ENCODE data around the gene MTIF3. TPM values are rescaled to one million over a fixed set of nuclear protein-coding genes. Genes with fewer than 3 reads are reported as not detected.

Gene MTIF3
- total RNA-seq (2014; rRNA removed; shearing (Covaris generic)) = 64.7 and 83.4 TPM in 2 replicates

DNA sequence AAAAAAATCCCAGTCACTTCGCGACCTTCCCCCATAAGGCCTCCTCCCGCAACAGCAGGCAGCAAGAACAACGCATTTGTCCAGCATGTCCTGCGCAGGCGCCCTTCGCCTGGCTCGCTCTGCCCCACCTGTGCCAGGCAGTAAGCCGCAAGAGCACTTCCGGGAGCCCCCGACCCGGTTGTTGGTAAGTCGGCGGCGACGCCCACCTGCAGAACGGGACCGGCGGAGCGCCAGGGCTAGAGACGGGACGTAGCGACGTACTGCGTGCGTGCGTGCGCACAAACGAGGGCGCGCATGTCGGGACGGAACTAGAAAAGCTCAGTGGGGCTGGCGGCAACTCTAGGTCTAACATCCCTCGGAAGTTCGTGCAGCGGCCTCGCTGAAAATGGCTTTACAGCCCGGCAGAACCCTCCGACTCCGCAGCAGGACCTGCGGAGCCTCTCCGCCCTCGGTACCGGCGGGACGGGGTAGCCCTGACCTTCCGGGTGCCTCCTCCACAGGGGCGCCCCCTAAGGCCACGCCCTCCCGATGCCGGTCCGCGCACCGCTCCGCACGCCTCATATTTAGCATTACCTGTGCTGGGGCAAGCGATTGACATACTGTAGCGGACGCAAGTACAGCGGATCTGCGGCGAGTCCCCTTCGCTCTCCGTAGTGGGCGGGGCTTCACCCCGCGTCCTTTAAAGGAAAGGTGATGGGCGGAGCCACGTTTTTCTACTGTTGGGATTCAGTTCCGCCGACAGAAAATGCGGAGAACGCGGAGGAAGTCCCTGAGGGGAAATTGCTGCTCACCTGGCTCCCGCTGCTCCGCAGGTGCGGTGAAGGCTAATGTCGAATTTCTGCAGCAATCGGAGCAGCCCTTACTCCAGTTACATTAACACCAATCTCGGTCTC is at the start of gene MTIF3:
MTIF3 (minus strand) TSS at position 629 of the 893 bp plus-strand sequence. CDS start 10,116 bp downstream, outside the sequence.
- peak; percentile 83 for DNase-seq (ENCODE audit: low read depth)

DNA sequence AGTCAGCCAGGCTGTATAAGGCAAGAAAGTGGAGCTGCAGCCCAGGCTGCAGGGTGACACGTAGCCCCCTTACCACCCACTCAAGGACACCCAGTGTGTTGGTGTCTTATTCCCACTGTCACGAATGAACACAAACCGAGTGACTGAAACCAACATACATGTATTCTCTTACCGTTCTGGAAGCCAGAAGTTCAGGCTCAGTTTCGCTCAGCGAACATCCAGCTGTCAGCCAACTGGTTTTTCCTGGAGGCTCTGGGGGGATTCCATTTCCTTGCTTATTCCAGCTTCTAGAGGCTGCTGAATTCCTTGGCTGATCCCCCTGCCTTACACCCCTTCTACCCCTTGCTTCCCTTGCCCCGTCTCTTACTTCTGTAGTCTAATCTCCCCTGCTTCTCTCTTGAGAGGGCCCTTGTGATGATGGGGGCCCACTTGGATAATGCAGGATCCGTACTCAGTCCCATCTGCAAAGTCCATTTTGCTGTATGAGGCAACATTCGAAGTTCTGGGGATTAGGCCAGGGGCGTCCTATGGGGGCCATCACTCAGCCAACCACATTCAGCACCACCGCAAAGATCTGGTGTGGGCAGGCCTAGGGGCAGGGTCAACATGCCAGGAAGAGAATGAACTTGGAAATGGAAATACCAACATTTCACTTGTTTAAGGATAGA is 47.3 kb upstream of the MTIF3 start:
- no peak for DNase-seq (ENCODE audit: low read depth)

DNA sequence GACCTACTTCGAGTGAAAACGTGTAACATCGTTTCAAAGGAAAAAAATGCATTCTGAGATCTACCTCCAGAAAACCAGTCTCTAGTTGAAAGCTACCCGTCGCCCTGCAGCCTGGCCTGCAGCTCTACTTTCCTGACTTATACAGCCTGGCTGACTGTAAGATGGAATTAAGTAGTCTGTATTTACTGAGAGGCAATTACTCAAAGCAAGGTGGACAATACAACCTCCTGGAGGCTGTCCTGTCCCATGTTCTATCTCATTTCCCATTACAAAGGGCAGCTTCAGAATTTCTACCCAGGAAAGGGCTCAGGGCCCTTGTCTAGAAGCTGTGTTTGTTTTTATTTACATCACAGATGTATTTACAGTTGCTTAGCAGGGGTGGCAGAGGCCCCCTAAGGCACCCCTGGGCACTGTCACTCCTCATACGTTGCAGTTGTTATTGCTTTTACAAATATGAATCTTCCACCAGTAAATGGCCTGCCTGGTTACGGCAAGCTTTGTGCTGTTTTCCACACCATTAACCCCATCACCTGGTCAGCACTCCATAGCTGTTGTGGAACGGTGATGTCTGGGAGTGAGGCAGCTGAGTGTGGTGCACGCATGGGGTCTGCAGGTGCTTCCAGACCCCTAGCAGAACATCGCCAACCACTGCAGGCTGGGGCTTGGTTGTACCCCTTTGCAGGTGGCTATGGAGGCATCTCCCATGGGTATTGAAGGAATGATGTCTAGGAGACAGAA is 46.3 kb upstream of the MTIF3 start:
- no peak for DNase-seq (ENCODE audit: low read depth)

GRCh38 chr13:27496006-27496405 is 45.6 kb upstream of the MTIF3 start:
- DNase-seq (ENCODE audit: low read depth) = no peak

- no peak for DNase-seq (ENCODE audit: low read depth)
These were observed 45.2 kb upstream of the MTIF3 start for GRCh38 chr13:27495551-27495950.

DNA sequence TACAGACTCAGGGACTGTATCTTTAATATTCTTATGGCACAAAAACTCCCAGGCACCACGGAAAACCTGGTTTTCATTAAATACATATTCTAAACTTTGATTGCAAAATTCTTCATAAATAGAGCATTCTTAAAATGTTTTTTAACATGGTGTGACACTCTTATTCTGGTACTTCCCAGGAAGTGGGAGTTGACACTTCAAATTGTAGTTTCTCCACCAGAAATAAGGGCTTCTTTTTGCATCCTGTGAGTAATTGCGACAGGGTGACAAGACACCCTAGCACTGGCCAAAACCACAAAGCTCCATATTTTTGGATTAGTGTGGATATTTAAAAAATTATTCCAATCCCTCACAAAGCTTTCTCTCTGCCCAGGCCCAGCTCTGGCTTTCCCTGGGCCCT is 43.6 kb upstream of the MTIF3 start:
- DNase-seq (ENCODE audit: low read depth) = no peak

DNA sequence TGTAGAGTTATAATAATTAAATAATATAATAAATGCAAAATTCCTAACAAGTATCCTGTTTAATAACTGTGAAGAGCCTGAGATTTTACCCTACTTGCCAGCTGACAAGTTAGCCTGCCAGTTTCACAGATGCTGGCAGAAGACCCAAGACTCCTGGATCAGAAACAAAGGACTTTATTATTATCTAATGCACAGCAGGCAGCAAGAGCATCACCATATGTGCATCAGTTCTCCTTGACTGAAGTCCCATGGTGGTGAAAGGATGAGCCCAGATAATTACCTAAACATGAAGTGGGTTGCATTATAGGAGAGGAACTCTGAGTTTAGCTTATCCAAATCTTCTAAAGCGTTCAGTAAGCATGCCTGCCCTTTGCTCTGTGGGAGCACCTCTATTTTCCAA is 39.1 kb upstream of the MTIF3 start:
- no peak for DNase-seq (ENCODE audit: low read depth)

GRCh38 chr13:27487776-27488175 is 37.4 kb upstream of the MTIF3 start:
- DNase-seq (ENCODE audit: low read depth) = no peak

GRCh38 chr13:27483421-27483820 is 33.1 kb upstream of the MTIF3 start:
- DNase-seq (ENCODE audit: low read depth) = no peak

DNA sequence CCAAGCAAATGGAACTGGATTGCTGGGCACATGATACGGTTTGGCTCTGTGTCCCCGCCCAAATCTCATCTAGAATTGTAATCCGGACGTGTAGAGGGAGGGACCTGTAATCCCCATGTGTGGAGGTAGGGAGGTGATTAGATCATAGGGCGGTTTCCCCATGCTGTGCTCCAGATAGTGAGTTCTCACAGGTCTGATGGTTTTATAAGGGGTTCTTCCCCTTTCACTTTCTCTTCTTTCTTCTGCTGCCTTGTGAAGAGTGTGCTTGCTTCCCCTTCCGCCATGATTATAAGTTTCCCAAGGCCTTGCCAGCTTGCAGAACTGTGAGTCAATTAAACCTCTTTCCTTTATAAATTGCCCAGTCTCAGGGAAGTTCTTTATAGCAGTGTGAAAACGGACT is 32.6 kb upstream of the MTIF3 start:
- no peak for DNase-seq (ENCODE audit: low read depth)

DNA sequence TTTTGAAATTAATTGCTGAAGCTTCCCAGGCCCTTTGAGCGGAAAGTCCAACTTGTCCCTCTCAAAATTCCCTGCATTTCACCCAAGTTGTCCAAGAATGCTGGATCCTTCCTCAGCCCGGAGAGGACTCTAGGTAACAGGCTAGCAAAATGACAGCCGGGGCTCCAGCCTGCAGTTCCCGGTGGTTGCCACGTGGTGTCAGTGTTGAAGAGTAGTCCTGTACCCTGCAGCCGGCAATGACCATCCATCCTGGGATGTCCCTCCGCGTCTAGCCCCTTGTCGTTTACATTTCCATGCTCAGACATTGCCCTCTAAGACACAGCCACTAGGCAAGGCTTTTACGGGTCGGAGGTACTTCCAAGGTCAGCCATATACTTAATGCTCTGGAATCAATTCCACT is 31.4 kb upstream of the MTIF3 start:
- DNase-seq (ENCODE audit: low read depth) = peak; percentile 14

- peak; percentile 14 for DNase-seq (ENCODE audit: low read depth)
These were observed 26.8 kb upstream of the MTIF3 start for GRCh38 chr13:27476943-27477703.

GRCh38 chr13:27474751-27475268 is 24.4 kb upstream of the MTIF3 start:
- no peak for DNase-seq (ENCODE audit: low read depth)

DNA sequence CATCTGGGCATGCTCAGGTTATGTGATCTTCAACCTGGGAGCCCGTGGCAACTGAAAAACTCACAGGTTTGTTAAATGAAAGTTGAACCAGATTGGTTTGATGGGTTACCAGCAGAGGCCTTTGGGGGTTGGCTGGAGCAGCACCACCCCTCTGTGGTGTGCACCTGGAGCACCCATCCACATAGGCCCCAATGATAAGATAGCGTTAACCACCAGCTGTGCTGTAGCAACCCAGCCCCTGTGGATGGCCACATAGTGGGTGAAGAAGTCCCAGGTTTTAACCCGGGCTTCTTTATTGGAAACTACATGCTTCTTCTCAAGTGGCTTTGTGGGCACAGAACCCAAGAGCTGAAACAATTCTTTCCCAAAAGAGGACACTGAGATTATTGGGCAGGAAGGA is 22.6 kb upstream of the MTIF3 start:
- no peak for DNase-seq (ENCODE audit: low read depth)

DNA sequence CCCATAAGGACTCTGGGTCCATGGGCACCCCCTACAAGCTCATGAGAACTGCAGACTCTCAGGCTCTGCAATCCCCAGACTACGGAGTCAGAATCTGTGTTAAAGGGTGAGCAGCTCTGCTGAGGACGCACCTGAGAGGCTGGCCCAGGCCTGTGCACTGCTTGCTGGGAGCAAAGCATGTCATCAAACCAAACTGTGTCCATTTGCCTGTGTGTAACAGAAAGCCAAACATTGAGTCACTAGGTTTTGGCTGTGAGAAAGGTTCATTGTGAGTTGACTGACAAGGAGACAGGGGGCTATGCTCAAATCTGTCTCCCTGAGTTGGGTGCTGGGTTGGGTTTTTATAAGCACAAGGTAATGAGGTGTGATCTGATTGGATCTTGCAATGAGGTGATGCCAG is 22.1 kb upstream of the MTIF3 start:
- no peak for DNase-seq (ENCODE audit: low read depth)

- no peak for DNase-seq (ENCODE audit: low read depth)
These were observed 19.9 kb upstream of the MTIF3 start for GRCh38 chr13:27470075-27470820.

GRCh38 chr13:27466513-27466912 is 16.1 kb upstream of the MTIF3 start:
- peak; percentile 6 for DNase-seq (ENCODE audit: low read depth)

- DNase-seq (ENCODE audit: low read depth) = no peak
These were observed 15.2 kb upstream of the MTIF3 start for GRCh38 chr13:27465611-27466010.

- no peak for DNase-seq (ENCODE audit: low read depth)
These were observed 13.1 kb upstream of the MTIF3 start for GRCh38 chr13:27463500-27463899.

DNA sequence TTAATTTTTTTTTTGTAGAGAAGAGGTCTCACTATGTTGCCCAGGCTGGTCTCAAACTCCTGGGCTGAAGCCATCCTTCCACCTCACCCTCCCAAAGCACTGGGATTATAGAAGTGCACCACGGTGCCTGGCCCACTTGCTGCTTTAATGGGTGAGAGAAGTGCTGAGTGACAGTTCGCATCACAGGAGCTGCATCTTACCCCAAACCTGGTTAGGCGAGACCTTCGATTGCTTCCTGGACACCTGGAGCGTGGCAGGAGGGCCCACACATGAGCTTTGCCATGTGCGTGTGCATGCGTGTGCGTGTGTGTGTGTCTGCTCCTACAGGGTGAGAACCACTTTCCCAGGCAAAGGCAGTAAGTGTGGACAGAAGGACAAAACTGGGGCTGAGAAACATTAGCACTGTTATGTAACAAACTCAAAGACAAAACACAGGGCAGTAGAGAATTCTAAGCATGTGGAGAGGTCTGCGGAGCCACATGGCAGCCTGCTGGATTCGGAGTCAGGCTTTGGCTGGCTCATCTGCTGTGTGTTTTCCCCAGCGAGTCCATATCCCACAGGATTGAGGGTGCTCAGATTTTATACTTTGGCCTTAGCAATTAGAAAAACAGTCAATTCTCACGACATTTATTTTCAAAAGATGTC is 11.7 kb upstream of the MTIF3 start:
- DNase-seq (ENCODE audit: low read depth) = no peak
